ENCODE data around the gene DDX41. TPM values are rescaled to one million over a fixed set of nuclear protein-coding genes. Genes with fewer than 3 reads are reported as not detected.
A peak's percentile ranks its signal among the peaks of the same experiment; 100 is the strongest.

The DDX41 gene
- total RNA-seq, 4 donors from 2014 or later, result 63.4 to 96.5 (median 76.2) TPM

DNA sequence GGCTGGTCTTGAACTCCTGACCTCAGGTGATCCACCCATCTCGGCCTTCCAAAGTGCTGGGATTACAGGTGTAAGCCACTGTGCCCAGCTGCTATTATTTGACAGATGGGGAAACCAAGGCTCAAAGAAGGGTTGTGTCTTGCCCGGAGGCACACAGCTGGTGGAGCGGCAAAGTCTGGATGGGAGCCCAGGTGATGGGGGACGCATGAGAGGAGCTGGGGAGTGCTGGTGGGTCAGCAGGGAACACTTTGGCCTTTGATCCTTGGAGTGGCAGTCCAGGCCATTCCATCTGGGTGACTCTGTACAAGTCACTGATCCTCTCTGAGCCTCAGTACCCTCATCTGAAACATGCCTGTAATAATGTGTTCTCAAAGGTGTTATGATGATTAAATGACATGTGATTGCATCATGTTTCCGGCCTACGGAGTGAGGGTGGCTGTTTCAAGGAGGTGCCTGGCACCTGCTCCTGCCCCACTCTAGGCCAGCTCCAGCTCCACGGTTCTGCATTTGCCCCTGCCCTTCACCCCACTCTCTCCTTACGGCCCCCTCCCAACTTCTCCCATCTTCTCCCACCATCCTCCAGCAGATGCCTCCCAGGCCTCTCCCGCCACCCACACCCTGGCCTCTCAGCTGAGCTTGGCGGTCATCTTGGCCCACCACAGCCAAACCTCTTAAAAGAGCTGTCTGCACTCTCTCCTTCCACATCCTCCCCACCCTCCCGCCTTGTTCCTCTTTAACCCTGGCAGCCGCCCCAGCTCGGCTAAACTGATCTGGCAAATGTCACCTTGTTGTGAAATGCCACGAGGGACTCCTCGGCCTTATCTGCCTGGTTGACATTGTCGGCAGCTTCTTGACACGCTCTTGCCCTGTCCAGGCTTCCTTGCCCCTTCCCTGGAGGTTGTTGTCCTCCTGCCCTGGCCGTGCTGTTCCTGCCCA is 37.8 kb downstream of the DDX41 start:
- WGBS, 2 donors, result 44% methylated on average over 16 to 17 of the region's 18 CpGs
- intact Hi-C loops (cut with DNase I), result no loop called here
- Histone ChIP-seq H3K4me3 (no peak overlapping the region), H3K27me3 (no peaks in the 10 kb centered on the region), H3K27ac (peak overlapping the region; percentile 38 to 75 (median 67)), H3K36me3 (peaks cover 0 to 18% (median 3%) of the 10 kb centered on the region in 3 donors), H3K4me1 (peaks cover 11 to 74% (median 22%) of the 10 kb centered on the region in 3 donors), H3K9me3 (no peaks in the 10 kb centered on the region)
- DNase-seq, result no peak
- TF ChIP-seq, protein P1, sequence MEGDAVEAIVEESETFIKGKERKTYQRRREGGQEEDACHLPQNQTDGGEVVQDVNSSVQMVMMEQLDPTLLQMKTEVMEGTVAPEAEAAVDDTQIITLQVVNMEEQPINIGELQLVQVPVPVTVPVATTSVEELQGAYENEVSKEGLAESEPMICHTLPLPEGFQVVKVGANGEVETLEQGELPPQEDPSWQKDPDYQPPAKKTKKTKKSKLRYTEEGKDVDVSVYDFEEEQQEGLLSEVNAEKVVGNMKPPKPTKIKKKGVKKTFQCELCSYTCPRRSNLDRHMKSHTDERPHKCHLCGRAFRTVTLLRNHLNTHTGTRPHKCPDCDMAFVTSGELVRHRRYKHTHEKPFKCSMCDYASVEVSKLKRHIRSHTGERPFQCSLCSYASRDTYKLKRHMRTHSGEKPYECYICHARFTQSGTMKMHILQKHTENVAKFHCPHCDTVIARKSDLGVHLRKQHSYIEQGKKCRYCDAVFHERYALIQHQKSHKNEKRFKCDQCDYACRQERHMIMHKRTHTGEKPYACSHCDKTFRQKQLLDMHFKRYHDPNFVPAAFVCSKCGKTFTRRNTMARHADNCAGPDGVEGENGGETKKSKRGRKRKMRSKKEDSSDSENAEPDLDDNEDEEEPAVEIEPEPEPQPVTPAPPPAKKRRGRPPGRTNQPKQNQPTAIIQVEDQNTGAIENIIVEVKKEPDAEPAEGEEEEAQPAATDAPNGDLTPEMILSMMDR (IDR thresholded peaks at IDR 0.05), result no peak
- no peak for TF ChIP-seq POLR2A (IDR thresholded peaks at IDR 0.05)

DNA sequence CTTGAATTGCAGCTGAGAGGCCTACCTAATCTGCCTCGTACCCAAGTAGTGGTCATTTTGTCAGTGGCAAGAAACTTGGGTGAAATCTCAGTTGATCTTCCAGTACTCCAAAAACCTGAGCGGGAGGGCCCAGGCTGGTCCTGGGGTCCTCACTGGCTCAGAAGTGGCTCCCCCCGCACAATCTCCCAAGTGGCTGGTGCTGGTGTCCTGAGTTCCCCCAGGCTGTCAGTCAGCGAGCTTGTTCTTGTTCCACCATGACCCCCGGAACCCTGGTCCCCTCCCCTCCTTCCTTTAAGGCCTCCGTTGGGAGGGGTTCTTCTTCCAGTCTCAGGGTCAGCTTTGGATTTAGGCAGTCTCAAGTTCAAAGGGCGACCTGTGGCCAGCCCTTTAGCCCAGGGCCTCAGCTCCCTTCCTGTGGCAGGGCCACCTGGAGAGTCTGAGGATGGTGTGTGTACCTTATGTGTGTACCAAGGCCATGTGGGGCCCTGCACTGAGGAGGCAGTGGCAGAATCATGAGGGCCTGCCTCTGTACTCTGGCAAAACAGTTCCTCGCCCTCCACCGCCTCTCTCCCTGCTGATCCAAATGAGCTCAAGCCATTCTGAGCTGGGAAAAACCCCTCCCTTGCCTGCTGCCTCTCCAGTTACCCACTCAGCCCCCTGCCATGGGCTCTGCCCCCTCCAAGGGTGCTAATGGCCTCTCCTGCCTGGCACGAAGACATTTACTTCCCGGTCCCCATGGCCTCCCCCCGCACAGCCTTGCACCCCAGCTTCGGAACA is 38.9 kb downstream of the DDX41 start:
- TF ChIP-seq, protein P1 (IDR thresholded peaks at IDR 0.05), result no peak
- no peak for TF ChIP-seq POLR2A (IDR thresholded peaks at IDR 0.05)
- WGBS, 2 donors, result 74 to 89% methylated on average over 8 to 11 of the region's 13 CpGs
- Histone ChIP-seq H3K27me3 (no peaks in the 10 kb centered on the region), H3K4me1 (peaks cover 13 to 79% (median 22%) of the 10 kb centered on the region in 3 donors), H3K9me3 (no peaks in the 10 kb centered on the region), H3K4me3 (no peak overlapping the region), H3K27ac (peak overlapping the region; percentile 38 to 75 (median 67)), H3K36me3 (peaks cover 0 to 7% (median 0%) of the 10 kb centered on the region in 3 donors)
- no peak for DNase-seq
- intact Hi-C loops (cut with DNase I), result no loop called here

DNA sequence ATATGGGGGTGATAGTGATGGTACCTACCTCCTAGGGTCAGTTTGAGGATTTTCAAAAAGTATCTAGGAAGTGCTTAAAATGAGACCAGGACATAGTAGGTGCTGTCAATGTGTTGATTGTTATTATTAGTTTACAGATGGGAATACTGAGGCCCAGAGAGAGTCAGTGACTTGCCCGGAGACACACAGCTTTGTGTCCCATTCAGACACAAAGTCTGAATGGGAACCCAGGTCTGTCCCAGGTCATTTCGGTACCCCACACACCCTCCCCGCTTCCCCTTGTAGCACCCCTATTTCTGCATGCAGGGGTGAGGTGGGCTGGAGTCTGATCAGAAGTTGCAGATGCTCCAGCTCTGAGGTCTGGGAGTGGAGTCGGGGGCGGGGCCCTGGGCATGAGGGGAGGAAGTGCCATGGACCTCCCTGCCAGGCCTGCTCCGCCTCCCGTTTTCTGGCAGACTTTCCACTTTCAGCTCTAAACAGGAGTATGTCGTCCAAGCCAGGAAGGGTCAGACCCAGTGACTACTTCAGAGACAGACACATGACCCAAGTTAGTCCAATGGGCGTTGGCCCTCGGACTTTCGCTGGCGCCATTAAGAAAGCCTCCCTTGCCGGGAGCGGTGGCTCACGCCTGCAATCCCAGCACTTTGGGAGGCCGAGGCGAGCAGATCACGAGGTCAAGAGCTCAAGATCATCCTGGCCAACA is 40.1 kb downstream of the DDX41 start:
- DNase-seq, result no peak
- 84% methylated on average over 11 of the region's 18 CpGs; no CpG with 5 or more reads in 1 of the 2 donors for WGBS, 2 donors
- H3K27ac ChIP-seq, result peak overlapping the region; percentile 0 to 75 (median 67)

DNA sequence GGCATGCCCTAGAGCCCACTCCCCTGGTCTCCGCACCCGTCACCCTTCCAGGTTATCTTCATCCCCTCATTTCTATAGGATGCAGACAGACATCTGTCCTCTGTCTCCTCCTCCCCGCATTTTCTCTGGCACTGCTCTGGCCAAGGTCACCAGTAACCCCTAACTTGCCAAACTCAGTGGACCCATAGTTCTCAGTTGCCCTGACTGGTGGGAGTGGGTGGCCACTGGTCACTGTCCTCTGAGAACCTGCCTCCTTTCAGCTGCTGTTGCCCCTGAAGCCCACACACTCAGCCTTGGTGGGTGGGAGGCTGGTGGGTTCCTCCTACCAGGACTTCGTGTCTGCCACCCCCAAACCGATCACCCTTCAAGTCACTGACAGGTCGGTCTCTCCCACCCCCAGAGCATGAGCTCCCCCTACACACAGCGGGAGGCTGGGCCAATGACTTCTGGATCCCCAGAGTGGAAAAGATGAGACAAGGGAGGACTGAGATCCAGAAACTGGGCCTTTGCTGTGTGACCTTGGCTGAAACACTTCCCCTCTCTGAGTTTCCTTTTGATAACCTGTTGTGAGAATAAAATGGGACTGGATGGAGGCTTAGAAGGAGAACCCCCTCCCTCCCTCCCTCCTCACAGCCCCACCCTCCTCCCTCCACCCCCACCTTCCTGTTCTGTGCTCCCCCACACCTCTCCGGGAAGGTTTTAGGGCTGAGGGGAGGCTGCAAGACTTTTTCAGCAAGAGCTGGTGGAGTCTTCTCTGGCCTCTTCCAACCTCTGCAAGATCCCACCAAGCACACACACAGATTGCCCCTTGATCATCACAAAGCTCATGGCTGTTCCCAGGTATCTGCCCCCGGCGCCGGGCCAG is 41.0 kb downstream of the DDX41 start:
- H3K9me3 ChIP-seq, result no peaks in the 10 kb centered on the region
- intact Hi-C loops (cut with DNase I), result no loop called here
- H3K27ac ChIP-seq, result peak overlapping the region in 2 of 4 donors; percentile 72 to 75
- TF ChIP-seq, protein P1 (IDR thresholded peaks at IDR 0.05), result no peak
- TF ChIP-seq POLR2A (IDR thresholded peaks at IDR 0.05), result no peak
- H3K4me1 ChIP-seq, result peaks cover 29 to 92% (median 37%) of the 10 kb centered on the region in 3 donors
- no peaks in the 10 kb centered on the region for H3K27me3 ChIP-seq
- 65 to 67% methylated on average over 8 to 9 of the region's 11 CpGs for WGBS, 2 donors
- H3K36me3 ChIP-seq, result no peaks in the 10 kb centered on the region
- H3K4me3 ChIP-seq, result no peak overlapping the region
- no peak for DNase-seq

More for the DNA sequence above, 40.1 kb downstream of the DDX41 start:
- peaks cover 0 to 2% (median 0%) of the 10 kb centered on the region in 3 donors for H3K36me3 ChIP-seq
- H3K4me3 ChIP-seq, result no peak overlapping the region
- no peaks in the 10 kb centered on the region for H3K9me3 ChIP-seq
- intact Hi-C loops (cut with DNase I), result no loop called here
- no peaks in the 10 kb centered on the region for H3K27me3 ChIP-seq
- H3K4me1 ChIP-seq, result peaks cover 25 to 91% (median 33%) of the 10 kb centered on the region in 3 donors
- no peak for TF ChIP-seq POLR2A (IDR thresholded peaks at IDR 0.05)
- TF ChIP-seq, protein P1 (IDR thresholded peaks at IDR 0.05), result no peak

Measured in esophagus squamous epithelium (tissue), 5 donors.